Measurements from ENCODE around the gene SYNE1. TPM values are rescaled to one million over a fixed set of nuclear protein-coding genes. Genes with fewer than 3 reads are reported as not detected.

Gene SYNE1
- total RNA-seq, 3 donors from 2014 or later = 16.8 to 78.6 (median 22.3) TPM

- Histone ChIP-seq H3K36me3 (ENCODE audit: low read depth) (no peaks in the 10 kb centered on the region), H3K4me3 (no peak overlapping the region), H3K9me3 (no peaks in the 10 kb centered on the region), H3K4me1 (ENCODE audit: low read depth) (no peaks in the 10 kb centered on the region)
- no peak for TF ChIP-seq CTCF (IDR thresholded peaks at IDR 0.05)
- ATAC-seq (no peak), DNase-seq (no peak)
- intact Hi-C loops (cut with DNase I, micrococcal nuclease) = no loop called here
These were observed 519.7 kb downstream of the SYNE1 start for GRCh38 chr6:152117156-152118133.

- intact Hi-C loops (cut with DNase I, micrococcal nuclease) = no loop called here
- peak; percentile 61 to 64 (median 62) for DNase-seq
- no peak for ATAC-seq
These were observed 524.5 kb downstream of the SYNE1 start for GRCh38 chr6:152112491-152113261.

GRCh38 chr6:152110886-152111820 is 526.0 kb downstream of the SYNE1 start:
- DNase-seq (no peak), ATAC-seq (no peak)

More at GRCh38 chr6:152112491-152113261, 524.5 kb downstream of the SYNE1 start:
- Histone ChIP-seq H3K9me3 (no peaks in the 10 kb centered on the region), H3K4me1 (ENCODE audit: low read depth) (no peaks in the 10 kb centered on the region), H3K36me3 (ENCODE audit: low read depth) (no peaks in the 10 kb centered on the region), H3K4me3 (no peak overlapping the region)
- TF ChIP-seq CTCF (IDR thresholded peaks at IDR 0.05) = no peak

GRCh38 chr6:152107973-152108372 is 529.2 kb downstream of the SYNE1 start:
- intact Hi-C loops (cut with DNase I, micrococcal nuclease) = no loop called here

More at GRCh38 chr6:152110886-152111820, 526.0 kb downstream of the SYNE1 start:
- no peaks in the 10 kb centered on the region for H3K9me3 ChIP-seq
- H3K4me1 ChIP-seq (ENCODE audit: low read depth) = no peaks in the 10 kb centered on the region
- intact Hi-C loops (cut with DNase I, micrococcal nuclease) = no loop called here
- no peak overlapping the region for H3K4me3 ChIP-seq
- TF ChIP-seq CTCF (IDR thresholded peaks at IDR 0.05) = no peak
- no peaks in the 10 kb centered on the region for H3K36me3 ChIP-seq (ENCODE audit: low read depth)

More at GRCh38 chr6:152107973-152108372, 529.2 kb downstream of the SYNE1 start:
- DNase-seq (no peak), ATAC-seq (no peak)
- H3K4me3 ChIP-seq = no peak overlapping the region
- no peaks in the 10 kb centered on the region for H3K9me3 ChIP-seq
- H3K4me1 ChIP-seq (ENCODE audit: low read depth) = no peaks in the 10 kb centered on the region
- no peaks in the 10 kb centered on the region for H3K36me3 ChIP-seq (ENCODE audit: low read depth)
- TF ChIP-seq CTCF (IDR thresholded peaks at IDR 0.05) = no peak
